Measurements from ENCODE around the gene C1R. TPM values are rescaled to one million over a fixed set of nuclear protein-coding genes. Genes with fewer than 3 reads are reported as not detected.
A peak's percentile ranks its signal among the peaks of the same experiment; 100 is the strongest.

Gene C1R
- polyA plus RNA-seq, 1 of the 3 experiments (the other 2 are of a cell fraction), result 20.1 TPM

GRCh38 chr12:7108796-7109571 is 16.7 kb upstream of the C1R start, which contains the start of gene C1RL (continued):
- TF ChIP-seq IRF3 (IDR thresholded peaks at IDR 0.05; ENCODE audit: low read depth, low read length) (no peak), CTCF (IDR thresholded peaks at IDR 0.05) (peak; percentile 83), RAD21 (IDR thresholded peaks at IDR 0.05; ENCODE audit: low read length) (peak; percentile 66)

GRCh38 chr12:7108003-7108795 is 16.0 kb upstream of the C1R start:
- ChIA-PET POLR2A (interaction anchor here (0.5 to 2.7 kb wide), 4 partner anchors 16 to 954 kb away, joined by 3 to 20 read pairs (median 4); partner anchors contain the start of genes C12orf57 and RNU7-1), CTCF (interaction anchor here (0.6 to 3.9 kb wide), 18 partner anchors 8 to 181 kb away, joined by 3 to 28 read pairs (median 6); partner anchors contain the start of genes C12orf57, C1R, C1S and LPCAT3)
- Histone ChIP-seq H3K4me2 (peak overlapping the region; percentile 80), H3K27me3 (ENCODE audit: insufficient read depth) (no peaks in the 10 kb centered on the region), H3K36me3 (replicated peaks in 1 of 2; ENCODE audit: control insufficient read depth in 1 of 2, insufficient read depth in 2 of 2, low read length in 1 of 2) (peaks cover 0 to 5% of the 10 kb centered on the region in 2 experiments), H3K9me3 (0 out of 2 replicates have a peak, but pooled peaks cover 6% of the 10 kb centered on the region), H3K9me2 (no peaks in the 10 kb centered on the region), H3K4me3 (ENCODE audit: low read depth in 2 of 2, low read length in 1 of 2) (peak overlapping the region; percentile 55 to 56), H3K9ac (peak overlapping the region; percentile 83), H3F3A (replicated peaks; ENCODE audit: insufficient read depth) (no peaks in the 10 kb centered on the region), H3K27ac (ENCODE audit: low read depth in 2 of 2, low read length in 1 of 2) (peak overlapping the region; percentile 61 to 83; a peak in 3 of 4 replicates), H3K79me2 (ENCODE audit: insufficient read depth) (no peaks in the 10 kb centered on the region), H2AFZ (ENCODE audit: low read depth) (0 out of 2 replicates have a peak overlapping the region, but pooled peaks have one; percentile 58), H4K20me1 (ENCODE audit: insufficient read depth) (no peaks in the 10 kb centered on the region), H3K4me1 (ENCODE audit: control insufficient read depth in 1 of 2, insufficient read depth in 2 of 2, low read depth in 1 of 2, low read length in 1 of 2) (peaks cover 0 to 19% of the 10 kb centered on the region in 2 experiments; a peak in 2 of 4 replicates)
- 28% methylated on average over 15 of the region's 30 CpGs for WGBS (ENCODE audit: low lambda C conversion rate)
- TF ChIP-seq YY1 (IDR thresholded peaks at IDR 0.05; ENCODE audit: low read depth) (0 out of 2 replicates have a peak, but pooled peaks have one; percentile 22), MAX (IDR thresholded peaks at IDR 0.05; ENCODE audit: low read depth) (peak; percentile 51; the same call in 1 of the 2 replicates), REST (IDR thresholded peaks at IDR 0.05; ENCODE audit: low read depth, low read length) (no peak), POLR2AphosphoS5 (IDR thresholded peaks at IDR 0.05; ENCODE audit: low read depth, low read length) (0 out of 2 replicates have a peak, but pooled peaks have one; percentile 25), ZBTB33 (IDR thresholded peaks at IDR 0.05; ENCODE audit: borderline replicate concordance, low read depth) (peak; percentile 42; the same call in 1 of the 2 replicates), CHD2 (IDR thresholded peaks at IDR 0.05; ENCODE audit: low read length, partially characterized antibody) (peak; percentile 69)
- peak; percentile 70 for DNase-seq

All from SK-N-SH (cell line).